Stomach smooth muscle (tissue), 2 donors: ENCODE data around the gene POLE4.

Source experiments
- H3K27ac ChIP-seq: one replicate; pipeline ENCODE4 v1.7.0; 2013; ENCODE audit warnings: mild to moderate bottlenecking, low read length, inconsistent platforms
- H3K27me3 ChIP-seq, 2 donors: one replicate each; pipeline ENCODE4 v1.7.0; 2013; ENCODE audit warnings: low read length in 2 of 2; ENCODE audit not compliant: insufficient read depth in 2 of 2, control insufficient read depth in 1 of 2
- H3K36me3 ChIP-seq, 2 donors: one replicate each; pipeline ENCODE4 v1.7.0; 2013; ENCODE audit warnings: low read length in 2 of 2; ENCODE audit not compliant: control insufficient read depth in 2 of 2, insufficient read depth in 2 of 2
- H3K4me1 ChIP-seq: one replicate; pipeline ENCODE4 v1.7.0; 2013; ENCODE audit warnings: low read length; ENCODE audit not compliant: control insufficient read depth, insufficient read depth
- H3K4me3 ChIP-seq, 2 donors: one replicate each; pipeline ENCODE4 v1.7.0; 2013; ENCODE audit warnings: low read length in 2 of 2
- H3K9ac ChIP-seq, 2 donors: one replicate each; pipeline ENCODE4 v1.7.0; 2013; ENCODE audit warnings: low read length in 2 of 2, mild to moderate bottlenecking in 1 of 2
- H3K9me3 ChIP-seq, 2 donors: one replicate each; pipeline ENCODE4 v1.7.0; 2013; ENCODE audit warnings: low read length in 2 of 2; ENCODE audit not compliant: control insufficient read depth in 2 of 2
- donor health status: healthy.
- donor health status: Pancreatic carcinoma.

POLE4 gene

DNA sequence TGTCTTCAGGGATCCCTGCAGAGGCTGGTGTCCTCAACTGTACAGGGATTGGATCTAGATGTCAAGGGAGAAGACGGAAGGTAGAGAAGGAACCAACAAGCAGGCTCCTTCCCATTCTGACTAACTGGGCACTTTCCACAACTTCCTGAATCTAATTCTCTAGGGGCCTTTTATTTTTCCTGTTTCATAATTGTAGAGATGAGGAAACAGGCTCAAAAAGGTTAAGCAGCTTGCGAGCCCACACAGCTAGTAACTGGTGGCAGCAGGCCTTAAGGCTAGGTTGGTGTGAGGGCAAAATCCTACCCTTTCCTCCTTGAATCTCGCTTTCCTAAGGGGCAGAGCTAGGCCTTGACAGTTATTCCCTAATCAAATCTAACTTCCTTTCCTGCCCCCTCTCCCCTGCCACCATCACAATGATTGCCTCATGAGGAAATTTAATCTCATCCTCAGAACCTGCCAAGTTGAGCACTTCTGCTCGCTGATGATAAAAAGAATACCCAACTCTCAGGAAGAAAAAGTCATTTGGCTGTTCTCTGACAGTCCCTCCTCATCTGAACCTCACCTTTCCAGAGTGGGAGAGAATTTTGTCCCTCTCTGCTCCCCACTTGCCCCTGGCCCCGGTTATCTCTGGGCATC lies 35.7 kb upstream of the POLE4 start:
- Histone ChIP-seq H3K27me3 (peaks cover 8 to 25% of the 10 kb centered on the region in 2 donors), H3K4me3 (no peak overlapping the region), H3K4me1 (peaks cover 3% of the 10 kb centered on the region), H3K36me3 (no peaks in the 10 kb centered on the region), H3K27ac (no peak overlapping the region), H3K9me3 (peaks cover 0 to 3% of the 10 kb centered on the region in 2 donors), H3K9ac (no peak overlapping the region)

DNA sequence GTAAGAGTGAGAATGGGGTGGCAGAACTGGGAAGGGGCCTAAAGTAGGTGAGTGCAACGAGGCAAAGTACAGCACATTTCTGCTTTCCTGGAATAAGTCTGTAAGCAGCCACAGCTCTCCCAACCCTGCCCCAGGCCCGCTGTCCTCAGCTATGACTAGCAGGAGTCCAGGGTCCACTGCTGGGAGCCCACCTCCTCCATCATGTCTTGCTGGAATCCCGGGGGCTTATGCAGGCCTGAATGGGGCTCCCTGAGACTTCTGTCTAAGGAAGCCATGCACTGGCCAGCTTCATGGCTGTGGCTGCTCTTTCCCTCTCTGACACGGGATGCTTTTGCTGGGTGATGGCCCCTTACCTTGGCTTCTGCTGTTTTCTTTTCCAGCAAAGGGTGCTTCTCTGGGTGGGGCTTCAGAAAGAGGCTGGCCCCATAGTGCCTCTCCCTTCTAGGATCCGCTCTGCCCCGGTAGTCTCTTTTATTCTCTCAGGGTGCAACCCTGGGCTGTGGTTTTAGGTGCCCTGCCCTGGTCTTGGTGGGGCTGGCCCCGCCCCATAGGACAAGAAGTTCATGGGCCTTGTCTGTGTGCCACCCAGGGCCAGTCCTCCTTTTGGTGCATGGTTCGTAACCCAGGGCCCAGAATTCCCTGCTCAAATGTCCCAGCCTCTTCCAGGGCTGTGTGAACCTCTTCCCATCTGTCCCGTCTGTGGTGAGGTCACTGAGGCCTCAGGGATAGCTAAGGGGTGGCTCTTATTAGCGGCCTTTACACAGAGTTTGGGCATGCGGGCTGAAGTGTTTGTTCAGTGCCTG lies 33.8 kb upstream of the POLE4 start:
- no peak overlapping the region for H3K4me3 ChIP-seq
- no peaks in the 10 kb centered on the region for H3K36me3 ChIP-seq
- H3K4me1 ChIP-seq = peaks cover 3% of the 10 kb centered on the region
- no peak overlapping the region for H3K9ac ChIP-seq
- H3K9me3 ChIP-seq = no peaks in the 10 kb centered on the region
- peaks cover 0 to 11% of the 10 kb centered on the region in 2 donors for H3K27me3 ChIP-seq
- H3K27ac ChIP-seq = no peak overlapping the region

DNA sequence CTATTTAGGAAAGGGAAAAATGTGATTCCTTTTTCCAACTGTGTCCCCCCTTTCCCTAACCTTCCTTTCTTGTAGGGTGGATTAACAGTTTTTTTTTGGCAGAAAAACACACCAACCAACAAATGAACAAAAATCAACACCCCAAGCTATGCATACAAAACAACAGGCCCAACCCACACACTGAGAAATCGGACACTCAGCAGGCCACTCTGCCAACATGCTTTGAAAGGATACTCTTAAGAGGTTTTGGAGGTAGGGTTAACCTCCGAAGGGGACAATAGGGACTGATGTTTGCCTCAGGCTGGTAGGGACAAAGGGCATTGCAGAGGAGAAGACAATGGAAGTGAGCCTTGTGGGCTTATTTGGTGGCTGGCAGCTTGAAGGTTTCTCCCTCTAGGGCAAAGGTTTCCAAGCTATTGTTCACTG lies 33.1 kb upstream of the POLE4 start:
- no peaks in the 10 kb centered on the region for H3K36me3 ChIP-seq
- no peak overlapping the region for H3K9ac ChIP-seq
- no peak overlapping the region for H3K4me3 ChIP-seq
- no peak overlapping the region for H3K27ac ChIP-seq
- H3K9me3 ChIP-seq = peaks cover 0 to 4% of the 10 kb centered on the region in 2 donors
- peaks cover 0 to 8% of the 10 kb centered on the region in 2 donors for H3K27me3 ChIP-seq
- no peaks in the 10 kb centered on the region for H3K4me1 ChIP-seq

DNA sequence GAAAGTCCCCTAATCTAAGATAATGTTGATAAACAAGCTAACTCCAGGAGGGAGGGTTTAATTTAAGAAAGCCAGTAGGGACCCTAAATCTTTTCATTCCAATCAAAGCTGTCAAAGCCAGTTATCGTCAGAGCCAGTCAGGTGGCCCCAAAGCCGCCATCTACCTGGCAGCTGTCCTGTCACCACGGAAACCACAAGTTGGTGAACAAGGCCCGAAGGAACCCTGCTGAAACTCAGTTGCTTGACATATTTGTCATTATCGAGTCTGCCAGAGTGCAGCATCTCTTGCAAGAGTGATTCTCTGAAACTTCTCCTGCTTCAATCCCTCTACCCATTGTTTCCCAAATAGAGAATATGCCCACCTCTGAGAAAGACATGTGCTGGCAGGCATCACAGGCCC lies 30.8 kb upstream of the POLE4 start:
- H3K27ac ChIP-seq = no peak overlapping the region
- no peak overlapping the region for H3K4me3 ChIP-seq
- no peaks in the 10 kb centered on the region for H3K27me3 ChIP-seq
- no peaks in the 10 kb centered on the region for H3K36me3 ChIP-seq
- peaks cover 0 to 5% of the 10 kb centered on the region in 2 donors for H3K9me3 ChIP-seq
- H3K4me1 ChIP-seq = no peaks in the 10 kb centered on the region
- no peak overlapping the region for H3K9ac ChIP-seq

DNA sequence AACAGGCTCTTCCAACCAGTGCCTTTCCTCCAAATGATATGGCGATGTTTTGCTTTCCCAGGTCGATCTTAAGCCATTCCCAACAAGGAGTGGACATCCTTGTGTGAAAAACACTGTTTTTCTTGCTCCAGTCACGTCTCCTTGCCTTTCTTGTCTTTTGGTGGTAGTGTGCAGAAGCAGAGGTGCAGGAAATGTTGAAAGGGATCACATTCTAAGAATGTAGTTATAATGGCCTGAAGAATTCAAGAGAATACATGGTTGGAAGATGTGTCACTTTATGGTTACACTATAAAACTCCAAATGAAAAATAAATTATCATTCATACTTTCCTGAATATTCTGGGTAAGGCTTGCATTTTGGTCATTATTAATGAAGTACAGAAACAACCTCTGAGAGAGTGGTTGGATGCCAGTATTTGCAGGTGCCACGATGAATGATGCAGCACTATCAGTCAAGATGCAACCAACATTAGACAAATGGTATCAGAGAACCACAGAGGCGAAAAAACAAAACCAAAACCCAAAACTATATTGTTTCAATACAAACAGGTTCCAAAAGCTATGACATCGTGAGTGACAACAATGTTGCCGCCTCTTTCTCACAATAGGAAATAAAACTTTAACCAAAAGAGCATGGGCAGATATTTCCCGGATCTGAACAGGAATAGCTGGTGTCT lies 27.5 kb upstream of the POLE4 start:
- Histone ChIP-seq H3K4me3 (no peak overlapping the region), H3K36me3 (peaks cover 0 to 6% of the 10 kb centered on the region in 2 donors), H3K9ac (no peak overlapping the region), H3K27me3 (no peaks in the 10 kb centered on the region), H3K27ac (no peak overlapping the region), H3K4me1 (no peaks in the 10 kb centered on the region), H3K9me3 (peaks cover 0 to 10% of the 10 kb centered on the region in 2 donors)

DNA sequence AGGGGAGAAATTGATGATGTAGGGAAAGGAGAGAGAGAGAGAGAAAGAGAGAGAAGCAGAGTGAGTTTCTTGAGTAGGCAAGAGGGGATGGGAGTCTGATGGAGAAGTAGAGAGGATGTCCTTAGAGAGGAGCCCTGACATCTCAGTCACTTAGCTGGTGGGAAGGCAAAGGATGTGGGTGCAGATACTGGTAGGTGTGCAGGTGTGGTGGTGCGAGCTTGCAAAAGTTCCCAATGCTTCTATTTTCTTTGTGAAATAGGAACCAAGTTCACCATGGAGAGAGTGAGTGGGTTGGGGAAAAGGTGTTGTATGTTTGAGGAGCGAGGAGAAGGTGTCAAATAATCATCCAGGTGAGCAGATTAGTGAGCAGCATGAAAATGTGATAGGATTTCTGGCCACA lies 26.5 kb upstream of the POLE4 start:
- Histone ChIP-seq H3K36me3 (peaks cover 0 to 6% of the 10 kb centered on the region in 2 donors), H3K4me3 (no peak overlapping the region), H3K9ac (no peak overlapping the region), H3K9me3 (peaks cover 0 to 10% of the 10 kb centered on the region in 2 donors), H3K27me3 (no peaks in the 10 kb centered on the region), H3K4me1 (no peaks in the 10 kb centered on the region), H3K27ac (no peak overlapping the region)

DNA sequence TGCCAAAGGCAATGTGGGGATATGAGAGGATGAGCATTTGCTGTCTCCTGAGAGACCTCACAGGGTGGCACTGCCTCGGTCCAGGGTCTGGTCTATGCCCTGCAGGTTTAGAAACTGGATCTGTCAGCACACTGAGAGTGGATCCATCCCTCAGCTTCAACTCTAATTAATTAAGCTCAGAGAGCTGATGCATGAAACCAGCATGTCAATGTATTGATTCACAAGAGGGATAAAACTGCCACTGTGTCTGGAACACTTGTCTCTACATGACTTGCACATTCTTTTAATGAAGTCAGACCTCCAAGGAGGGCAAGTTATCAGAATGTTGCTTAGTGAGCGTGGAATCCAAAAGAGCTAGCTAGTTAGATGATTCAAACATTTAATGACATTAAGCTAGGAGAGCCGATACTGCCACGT lies 22.5 kb upstream of the POLE4 start:
- H3K9me3 ChIP-seq = peaks cover 0 to 5% of the 10 kb centered on the region in 2 donors
- H3K27me3 ChIP-seq = no peaks in the 10 kb centered on the region
- peaks cover 0 to 6% of the 10 kb centered on the region in 2 donors for H3K36me3 ChIP-seq
- H3K4me3 ChIP-seq = no peak overlapping the region
- H3K4me1 ChIP-seq = no peaks in the 10 kb centered on the region
- H3K9ac ChIP-seq = no peak overlapping the region
- H3K27ac ChIP-seq = no peak overlapping the region

DNA sequence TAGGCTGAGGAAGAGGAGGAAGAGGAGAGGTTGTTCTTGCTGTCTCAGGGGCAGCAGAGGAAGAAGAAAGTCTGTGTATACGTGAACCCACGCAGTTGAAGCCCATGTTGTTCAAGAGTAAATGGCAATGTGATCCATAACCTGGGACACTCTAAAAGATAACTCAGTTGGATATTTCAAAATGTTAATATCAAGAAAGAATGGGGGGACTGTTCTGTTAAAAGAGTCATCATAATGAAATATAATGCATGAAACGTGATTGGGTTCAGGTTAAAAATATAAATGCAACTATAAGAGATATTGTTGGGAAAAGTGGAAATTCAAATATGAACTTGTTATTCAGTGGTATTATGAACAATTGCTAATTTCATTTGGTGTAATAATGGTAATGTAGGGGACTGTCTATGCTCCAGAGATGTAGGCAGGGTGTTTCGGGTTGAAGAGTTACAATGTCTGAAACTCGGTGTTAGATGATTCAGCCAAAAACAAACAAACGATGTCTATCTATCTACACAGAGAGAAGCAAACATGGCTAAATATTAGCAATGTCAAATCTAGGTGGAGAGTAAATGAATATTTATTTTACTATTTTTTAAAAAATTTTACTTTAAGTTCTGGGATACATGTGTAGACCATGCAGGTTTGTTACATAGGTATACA lies 21.1 kb upstream of the POLE4 start:
- Histone ChIP-seq H3K4me1 (no peaks in the 10 kb centered on the region), H3K27ac (no peak overlapping the region), H3K4me3 (no peak overlapping the region), H3K27me3 (no peaks in the 10 kb centered on the region), H3K9ac (no peak overlapping the region), H3K36me3 (peaks cover 0 to 6% of the 10 kb centered on the region in 2 donors), H3K9me3 (peaks cover 0 to 5% of the 10 kb centered on the region in 2 donors)

DNA sequence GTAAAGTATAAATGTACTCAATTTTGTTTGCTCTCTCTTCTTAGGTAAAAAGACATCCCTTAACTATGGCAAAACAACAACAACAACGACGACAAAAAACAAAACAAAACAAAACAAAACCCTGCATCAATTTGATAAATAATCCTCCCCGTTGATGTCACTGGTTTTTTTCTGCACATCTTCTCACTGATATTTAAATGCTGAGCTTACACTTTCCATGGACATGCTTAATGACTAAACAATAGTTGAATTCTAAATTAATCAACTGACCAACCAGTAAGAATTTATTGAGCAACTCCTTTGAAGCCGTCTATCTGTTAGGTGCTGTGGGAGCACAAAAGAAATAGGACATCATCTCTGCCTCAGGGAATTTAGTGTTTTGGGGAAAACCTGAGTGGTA lies 20.2 kb upstream of the POLE4 start:
- peaks cover 0 to 4% of the 10 kb centered on the region in 2 donors for H3K36me3 ChIP-seq
- no peak overlapping the region for H3K27ac ChIP-seq
- no peaks in the 10 kb centered on the region for H3K4me1 ChIP-seq
- no peaks in the 10 kb centered on the region for H3K27me3 ChIP-seq
- H3K9me3 ChIP-seq = peaks cover 0 to 3% of the 10 kb centered on the region in 2 donors
- no peak overlapping the region for H3K4me3 ChIP-seq
- no peak overlapping the region for H3K9ac ChIP-seq

DNA sequence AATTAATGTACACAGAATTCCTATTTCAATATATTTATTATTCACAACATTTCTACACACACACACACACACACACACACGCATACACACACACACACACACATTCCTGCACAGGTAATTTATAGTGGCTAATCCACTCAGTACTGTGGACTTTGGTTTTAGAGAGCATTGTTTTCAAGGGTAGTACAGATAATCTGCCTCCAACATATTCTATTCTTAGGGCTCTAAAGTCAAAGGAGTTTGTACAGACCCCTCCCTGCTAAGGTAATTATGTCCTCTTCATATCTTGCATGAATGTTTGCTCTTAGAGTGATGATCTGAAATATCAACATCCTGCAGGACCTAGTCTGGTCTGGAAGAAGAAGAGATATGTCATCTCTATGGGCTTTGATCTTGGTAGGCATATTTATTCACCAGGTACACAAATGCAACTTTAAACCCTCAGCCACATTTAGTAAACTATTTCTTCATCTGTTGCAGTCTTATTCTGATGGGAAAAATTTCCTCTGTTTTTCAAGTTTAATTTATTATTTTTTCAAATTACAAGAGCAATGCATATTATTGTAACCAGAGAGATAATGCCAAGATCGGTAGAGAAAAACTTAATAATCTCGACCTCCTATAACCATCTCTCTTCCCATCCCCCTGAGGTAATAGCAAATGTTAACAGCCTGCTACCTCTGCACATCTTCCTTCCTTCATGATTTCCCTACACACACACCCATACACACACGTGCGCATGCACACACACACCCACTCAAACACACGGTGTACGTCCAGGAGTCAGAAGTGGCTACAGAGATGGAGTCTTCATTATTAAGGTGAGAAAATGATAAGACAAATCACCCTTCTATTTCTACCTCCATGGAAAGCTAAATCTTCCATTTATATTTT lies 18.3 kb upstream of the POLE4 start:
- no peak overlapping the region for H3K9ac ChIP-seq
- H3K27ac ChIP-seq = no peak overlapping the region
- H3K36me3 ChIP-seq = no peaks in the 10 kb centered on the region
- no peaks in the 10 kb centered on the region for H3K4me1 ChIP-seq
- no peak overlapping the region for H3K4me3 ChIP-seq
- no peaks in the 10 kb centered on the region for H3K9me3 ChIP-seq
- no peaks in the 10 kb centered on the region for H3K27me3 ChIP-seq
